B cell (primary cell): ENCODE measurements around the gene PRUNE1. TPM values are rescaled to one million over a fixed set of nuclear protein-coding genes. Genes with fewer than 3 reads are reported as not detected.

ENCODE experiments used
- ATAC-seq: fragments of 200-7000 bp; cut with Tn5 transposase; one replicate; pipeline ENCODE4 v1.10.0; 2021; ENCODE audit warnings: low read depth, mild to moderate bottlenecking, moderate number of reproducible peaks, moderate library complexity
- CTCF ChIA-PET: fragments of 350-600 bp; sonication (Branson Sonifier 250); formaldehyde crosslinking; loops from one replicate; lab custom pipeline; 2021; ENCODE audit warnings: antibody characterized with exemption, inconsistent platforms; lab: Charles Lee
- POLR2A ChIA-PET: fragments of 350-600 bp; sonication (Branson Sonifier 250); formaldehyde crosslinking; loops from one replicate; lab custom pipeline; 2021; ENCODE audit warnings: antibody characterized with exemption; lab: Charles Lee
- DNase-seq: peaks from one replicate; pipeline ENCODE4 v3.0.0; 2013
- H2AFZ ChIP-seq: 2 replicates; pipeline ENCODE4 v1.6.1; 2012; ENCODE audit warnings: mild to moderate bottlenecking, low read depth, low read length; ENCODE audit not compliant: insufficient read depth, poor library complexity, severe bottlenecking
- H3K27ac ChIP-seq, 2 donors: 1 replicate in 1 of 2; 2 replicates in 1 of 2; pipeline ENCODE4 v1.5.1; 2012 to 2013; ENCODE audit warnings: low read length in 2 of 2, mild to moderate bottlenecking in 2 of 2, moderate library complexity in 1 of 2
- H3K27me3 ChIP-seq, 4 experiments: fragments of 200-600 bp in 1 of 4; sonication (generic) in 1 of 4; replicated peaks in 1 of 4; 1 replicate in 2 of 4; 2 replicates in 2 of 4; pipeline versions ENCODE4 v1.6.1 to v1.7.0; 2013 to 2016; ENCODE audit warnings: low read length in 3 of 4, mild to moderate bottlenecking in 2 of 4, mixed read lengths in 1 of 4, moderate library complexity in 1 of 4; ENCODE audit not compliant: insufficient read depth in 4 of 4, control insufficient read depth in 3 of 4; ENCODE audit errors: control extremely low read depth in 1 of 4
- H3K36me3 ChIP-seq, 2 experiments: replicated peaks in 1 of 2; 1 replicate in 1 of 2; 2 replicates in 1 of 2; pipeline versions ENCODE4 v1.6.1 to v1.7.1; 2013; ENCODE audit warnings: low read length in 1 of 2; ENCODE audit not compliant: insufficient read depth in 2 of 2, control insufficient read depth in 1 of 2; ENCODE audit errors: control extremely low read depth in 1 of 2, extremely low read depth in 1 of 2
- H3K4me1 ChIP-seq, 2 donors: fragments of 200-600 bp in 1 of 2; sonication (generic) in 1 of 2; 1 replicate in 1 of 2; 2 replicates in 1 of 2; pipeline versions ENCODE4 v1.5.1 to v1.6.1; 2013 to 2017; ENCODE audit warnings: low read length in 2 of 2; ENCODE audit not compliant: control insufficient read depth in 2 of 2, insufficient read depth in 2 of 2
- H3K4me2 ChIP-seq: replicated peaks from 2 replicates; pipeline ENCODE3; 2012; ENCODE audit warnings: mild to moderate bottlenecking, low read depth, low read length; ENCODE audit not compliant: poor library complexity, severe bottlenecking
- H3K4me3 ChIP-seq, 5 experiments: fragments of 200-600 bp in 1 of 5; sonication (generic) in 1 of 5; 1 replicate in 3 of 5; 2 replicates in 2 of 5; pipeline versions ENCODE4 v1.5.1 to v1.7.0; 2011 to 2016; ENCODE audit warnings: low read length in 4 of 5, mild to moderate bottlenecking in 4 of 5, low read depth in 2 of 5, control low read depth in 1 of 5, moderate library complexity in 1 of 5; ENCODE audit not compliant: insufficient read depth in 1 of 5; ENCODE audit errors: control extremely low read depth in 1 of 5, extremely low read depth in 1 of 5
- H3K79me2 ChIP-seq: fragments of 200-600 bp; sonication (generic); one replicate; pipeline ENCODE4 v1.6.0; 2016; ENCODE audit warnings: low read length; ENCODE audit not compliant: control insufficient read depth, insufficient read depth
- H3K9ac ChIP-seq: fragments of 200-600 bp; sonication (generic); 2 replicates; pipeline ENCODE4 v1.6.1; 2017; ENCODE audit warnings: mild to moderate bottlenecking, low read length, moderate library complexity
- H3K9me3 ChIP-seq, 3 donors: one replicate each; pipeline versions ENCODE4 v1.6.1 to v1.7.1; 2013; ENCODE audit warnings: low read length in 2 of 3; ENCODE audit not compliant: control insufficient read depth in 2 of 3, insufficient read depth in 1 of 3; ENCODE audit errors: control extremely low read depth in 1 of 3
- H4K20me1 ChIP-seq: 2 replicates; pipeline ENCODE4 v1.6.0; 2012; ENCODE audit warnings: mild to moderate bottlenecking, low read length; ENCODE audit not compliant: insufficient read depth, control insufficient read depth, poor library complexity, severe bottlenecking
- H3K27ac Mint-ChIP-seq: one replicate; pipeline ENCODE4 v1.8.0; 2021; ENCODE audit warnings: mixed read lengths
- H3K27me3 Mint-ChIP-seq: one replicate; pipeline ENCODE4 v1.8.0; 2021; ENCODE audit warnings: mixed read lengths
- H3K4me1 Mint-ChIP-seq: one replicate; pipeline ENCODE4 v1.8.0; 2021; ENCODE audit warnings: mixed read lengths
- H3K4me3 Mint-ChIP-seq: one replicate; pipeline ENCODE4 v1.8.0; 2021; ENCODE audit warnings: mixed read lengths
- H3K9me3 Mint-ChIP-seq: one replicate; pipeline ENCODE4 v1.8.0; 2022; ENCODE audit warnings: mixed read lengths; ENCODE audit not compliant: insufficient read depth
- EZH2 ChIP-seq: IDR thresholded peaks from 2 replicates; pipeline ENCODE4 v1.6.1; 2012; ENCODE audit warnings: borderline replicate concordance, low read depth, mild to moderate bottlenecking, moderate library complexity, low read length; ENCODE audit not compliant: insufficient read depth, poor library complexity, severe bottlenecking
- WGBS: methylation state at CpG from one replicate; pipeline ENCODE4 v1.1.5; 2013; ENCODE audit warnings: missing lambda C conversion rate; ENCODE audit not compliant: insufficient coverage; 5-methylcytosine and 5-hydroxymethylcytosine counted together
- intact Hi-C: fragments of 100-400 bp; cut with micrococcal nuclease; formaldehyde crosslinking; loops from one replicate; pipeline ENCODE4 v1.10.0; 2022
- polyA plus RNA-seq: library from polyadenylated mRNA; depleted of rRNA; stranded (reverse); fragments of >200 nt; gene quantifications from 2 replicates; pipeline ENCODE4 v1.2.3, GENCODE V29; 2012
- total RNA-seq, 2 donors: library from RNA; stranded (reverse); fragments of 120-200 nt in 1 of 2; gene quantifications; 1 replicate in 1 of 2; 2 replicates in 1 of 2; pipeline versions ENCODE4 v1.2.3 to v1.2.4, GENCODE V29; 2013 to 2022
- TF ChIP-seq, protein P1 (sequence below): fragments of 200-600 bp; IDR thresholded peaks from one replicate; pipeline ENCODE4 v1.8.0; 2022; ENCODE audit warnings: antibody characterized with exemption, mild to moderate bottlenecking

The PRUNE1 gene
- total and polyA plus RNA-seq, 2 donors (not counting 1 experiment from before 2014, with no cell fraction given): 15.9 to 21.3 TPM

DNA sequence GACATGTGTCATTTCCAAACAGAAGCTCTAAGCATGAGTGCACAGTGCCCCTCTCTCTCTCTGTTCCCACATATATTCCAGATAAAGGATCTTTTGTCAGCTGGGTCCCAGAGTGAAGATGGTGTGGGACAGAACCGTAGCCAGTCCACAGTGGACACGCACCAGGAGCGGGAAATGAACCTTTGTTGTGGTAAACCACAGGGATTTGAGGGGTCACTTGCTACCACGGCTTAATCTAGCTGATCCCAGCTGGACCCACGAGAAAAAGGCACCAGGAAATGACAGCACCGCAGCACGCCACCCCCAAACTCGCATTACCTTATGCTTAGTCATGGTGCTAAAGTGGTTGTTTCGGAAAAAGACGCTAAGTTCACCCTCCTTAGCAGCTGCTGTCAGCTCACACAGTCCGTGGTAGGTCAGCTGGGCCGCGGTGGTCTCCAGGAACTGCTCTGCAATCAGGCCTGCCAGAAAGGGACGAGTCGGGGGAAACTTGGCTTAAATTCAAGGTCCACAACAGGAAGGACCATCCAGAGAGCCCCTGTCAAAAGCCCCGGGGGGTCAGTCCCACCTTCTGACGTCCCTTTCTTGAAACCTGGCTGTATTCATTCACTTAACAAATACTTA lies 9.1 kb upstream of the PRUNE1 start:
- POLR2A ChIA-PET: no interaction called here

DNA sequence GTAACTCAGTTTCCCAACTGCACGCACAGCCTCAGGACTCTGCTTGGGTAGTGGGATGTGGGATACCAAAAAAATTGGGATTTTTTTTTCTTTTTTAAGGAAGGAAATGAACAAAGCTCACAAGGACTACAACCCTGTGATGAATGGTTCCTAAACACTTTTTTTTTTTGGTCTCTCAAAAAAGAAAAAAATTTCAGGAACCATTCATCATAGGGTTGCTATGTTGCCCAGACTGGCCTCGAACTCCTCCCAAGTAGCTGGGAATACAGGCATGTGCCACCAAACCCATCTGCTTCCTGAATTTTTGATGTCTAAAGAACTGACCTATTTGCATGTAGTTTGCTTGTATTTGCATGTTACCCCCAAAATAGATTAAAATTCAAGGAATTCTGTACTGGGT lies 8.3 kb upstream of the PRUNE1 start:
- Histone ChIP-seq H4K20me1 (no peaks in the 10 kb centered on the region), H3K27ac (no peak overlapping the region), H3K4me2 (no peak overlapping the region), H3K9me3 (no peaks in the 10 kb centered on the region), H3K9ac (no peak overlapping the region), H3K4me1 (peaks cover 7 to 21% of the 10 kb centered on the region in 2 donors), H3K27me3 (no peaks in the 10 kb centered on the region), H3K4me3 (no peak overlapping the region), H3K36me3 (peaks cover 3 to 15% of the 10 kb centered on the region in 2 experiments), H3K79me2 (peaks cover 3% of the 10 kb centered on the region), H2AFZ (no peak overlapping the region)
- H3K27ac Mint-ChIP-seq: no peak overlapping the region
- intact Hi-C loops: loop anchor here (5.0 to 10.0 kb wide), 2 partner anchors 538 to 745 kb away; partner anchors contain the start of gene CA14
- no peak overlapping the region for H3K4me3 Mint-ChIP-seq
- ATAC-seq (no peak), DNase-seq (no peak)
- 40% methylated on average over 1 of the region's 2 CpGs for WGBS
- ChIA-PET POLR2A (no interaction called here), CTCF (interaction anchor here (0.6 to 1.2 kb wide), 2 partner anchors 10 to 204 kb away, joined by 3 read pairs; no protein-coding TSS in a partner anchor)
- no peaks in the 10 kb centered on the region for H3K27me3 Mint-ChIP-seq
- peaks cover 25% of the 10 kb centered on the region for H3K4me1 Mint-ChIP-seq
- no peaks in the 10 kb centered on the region for H3K9me3 Mint-ChIP-seq
- TF ChIP-seq, protein P1, sequence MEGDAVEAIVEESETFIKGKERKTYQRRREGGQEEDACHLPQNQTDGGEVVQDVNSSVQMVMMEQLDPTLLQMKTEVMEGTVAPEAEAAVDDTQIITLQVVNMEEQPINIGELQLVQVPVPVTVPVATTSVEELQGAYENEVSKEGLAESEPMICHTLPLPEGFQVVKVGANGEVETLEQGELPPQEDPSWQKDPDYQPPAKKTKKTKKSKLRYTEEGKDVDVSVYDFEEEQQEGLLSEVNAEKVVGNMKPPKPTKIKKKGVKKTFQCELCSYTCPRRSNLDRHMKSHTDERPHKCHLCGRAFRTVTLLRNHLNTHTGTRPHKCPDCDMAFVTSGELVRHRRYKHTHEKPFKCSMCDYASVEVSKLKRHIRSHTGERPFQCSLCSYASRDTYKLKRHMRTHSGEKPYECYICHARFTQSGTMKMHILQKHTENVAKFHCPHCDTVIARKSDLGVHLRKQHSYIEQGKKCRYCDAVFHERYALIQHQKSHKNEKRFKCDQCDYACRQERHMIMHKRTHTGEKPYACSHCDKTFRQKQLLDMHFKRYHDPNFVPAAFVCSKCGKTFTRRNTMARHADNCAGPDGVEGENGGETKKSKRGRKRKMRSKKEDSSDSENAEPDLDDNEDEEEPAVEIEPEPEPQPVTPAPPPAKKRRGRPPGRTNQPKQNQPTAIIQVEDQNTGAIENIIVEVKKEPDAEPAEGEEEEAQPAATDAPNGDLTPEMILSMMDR: no peak
- TF ChIP-seq EZH2: no peak

More for the DNA sequence above, 9.1 kb upstream of the PRUNE1 start:
- WGBS: 46% methylated on average over 14 of the region's 17 CpGs
- no peaks in the 10 kb centered on the region for H4K20me1 ChIP-seq
- H3K4me2 ChIP-seq: no peak overlapping the region
- ATAC-seq (no peak), DNase-seq (no peak)
- no peak overlapping the region for H3K4me3 ChIP-seq
- H2AFZ ChIP-seq: no peak overlapping the region
- no peak for TF ChIP-seq EZH2
- no peak overlapping the region for H3K9ac ChIP-seq
- peaks cover 3 to 15% of the 10 kb centered on the region in 2 experiments for H3K36me3 ChIP-seq
- intact Hi-C loops: loop anchor here (5.0 to 10.0 kb wide), 2 partner anchors 537 to 744 kb away; partner anchors contain the start of gene CA14
- no peaks in the 10 kb centered on the region for H3K9me3 ChIP-seq
- peaks cover 5 to 16% of the 10 kb centered on the region in 2 donors for H3K4me1 ChIP-seq
- Mint-ChIP-seq H3K27me3 (no peaks in the 10 kb centered on the region), H3K4me3 (no peak overlapping the region), H3K9me3 (no peaks in the 10 kb centered on the region), H3K4me1 (peaks cover 19% of the 10 kb centered on the region), H3K27ac (no peak overlapping the region)
- H3K27ac ChIP-seq: no peak overlapping the region
- CTCF ChIA-PET: interaction anchor here (0.6 to 5.3 kb wide), 7 partner anchors 10 to 744 kb away, joined by 3 to 35 read pairs (median 3); partner anchors contain the start of gene ANXA9
- no peaks in the 10 kb centered on the region for H3K79me2 ChIP-seq
- no peaks in the 10 kb centered on the region for H3K27me3 ChIP-seq
